ENCODE data around the gene TP53AIP1.
A peak's percentile ranks its signal among the peaks of the same experiment; 100 is the strongest.

Gene TP53AIP1

DNA sequence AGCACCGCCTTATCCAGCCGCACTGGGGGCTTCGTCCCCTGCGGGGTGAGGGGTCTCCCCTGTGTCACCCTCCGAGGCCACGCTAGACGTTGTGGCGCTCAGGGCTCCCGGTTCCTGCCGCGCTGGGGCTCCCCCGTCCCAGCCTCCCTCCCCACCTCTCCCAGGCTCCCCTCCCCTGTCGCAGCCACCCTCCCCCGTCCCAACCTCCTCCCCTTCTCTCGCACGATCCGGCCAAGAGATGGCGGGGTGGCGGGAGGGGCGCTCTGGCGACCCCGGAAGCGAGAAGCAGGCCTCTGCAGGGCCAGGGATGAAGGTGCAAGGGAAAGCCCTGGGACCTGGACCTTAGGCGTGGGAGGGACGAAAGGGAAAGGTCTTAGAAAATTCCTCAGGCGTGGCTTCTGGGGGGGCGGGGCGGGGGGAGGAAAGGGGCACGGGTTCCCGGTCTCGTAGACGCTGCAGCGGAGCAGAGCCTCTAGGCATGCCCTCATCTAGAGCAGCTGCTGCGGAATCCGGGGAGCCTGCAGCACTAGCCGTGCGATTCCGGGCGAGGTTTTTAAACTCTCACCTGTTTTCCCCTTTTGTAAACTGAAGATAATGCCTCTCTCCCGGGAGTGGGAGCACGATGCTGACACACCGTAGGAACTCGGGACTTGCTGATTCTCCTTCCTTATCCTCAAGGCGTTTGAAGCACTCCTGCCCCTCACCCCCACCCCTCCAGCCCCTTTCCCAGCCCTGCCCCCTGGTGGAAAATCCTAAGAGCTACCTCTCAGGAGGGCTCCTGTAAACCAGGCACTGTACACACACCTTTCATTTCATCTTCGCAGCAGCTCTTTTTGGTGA is 37.1 kb downstream of the TP53AIP1 start:
- no peak for DNase-seq (ENCODE audit: low read depth)

- no peak for DNase-seq (ENCODE audit: low read depth)
Observed at GRCh38 chr11:128904656-128905344, 37.9 kb downstream of the TP53AIP1 start.

GRCh38 chr11:128904303-128904655 is 38.4 kb downstream of the TP53AIP1 start:
- no peak for DNase-seq (ENCODE audit: low read depth)

- no peak for DNase-seq (ENCODE audit: low read depth)
Observed at GRCh38 chr11:128903248-128904061, 39.2 kb downstream of the TP53AIP1 start.

GRCh38 chr11:128902515-128903066 is 40.1 kb downstream of the TP53AIP1 start:
- DNase-seq (ENCODE audit: low read depth): peak; percentile 44

GRCh38 chr11:128901653-128902514 is 40.8 kb downstream of the TP53AIP1 start:
- no peak for DNase-seq (ENCODE audit: low read depth)

GRCh38 chr11:128900468-128900867 is 42.2 kb downstream of the TP53AIP1 start:
- no peak for DNase-seq (ENCODE audit: low read depth)

- DNase-seq (ENCODE audit: low read depth): no peak
Observed at GRCh38 chr11:128898580-128899344, 43.9 kb downstream of the TP53AIP1 start.

GRCh38 chr11:128897826-128898225 is 44.8 kb downstream of the TP53AIP1 start:
- DNase-seq (ENCODE audit: low read depth): no peak

GRCh38 chr11:128896356-128896755 is 46.3 kb downstream of the TP53AIP1 start:
- DNase-seq (ENCODE audit: low read depth): no peak

GRCh38 chr11:128895526-128895925 is 47.1 kb downstream of the TP53AIP1 start:
- DNase-seq (ENCODE audit: low read depth): no peak

DNA sequence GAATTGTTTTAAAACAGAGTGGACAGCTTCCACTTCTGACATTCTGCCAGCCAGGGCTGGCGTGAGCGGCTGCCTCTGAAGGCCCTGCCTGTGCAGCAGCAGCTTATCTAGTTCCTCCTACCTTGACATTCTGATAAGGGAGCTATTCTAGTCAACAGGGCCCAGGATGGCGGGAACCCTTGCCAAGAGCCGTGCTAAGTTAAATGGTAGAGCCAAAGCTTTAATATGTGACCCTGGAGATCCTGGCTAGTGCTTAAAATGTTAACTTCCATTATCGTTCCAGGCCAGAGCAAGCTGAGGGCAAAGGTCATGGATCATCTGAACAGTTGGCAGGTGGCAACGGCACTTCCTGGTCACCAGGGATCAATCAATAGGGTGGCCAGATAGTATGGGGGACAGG is 48.0 kb downstream of the TP53AIP1 start:
- DNase-seq (ENCODE audit: low read depth): no peak

GRCh38 chr11:128894286-128894681 is 48.4 kb downstream of the TP53AIP1 start:
- DNase-seq (ENCODE audit: low read depth): no peak

DNA sequence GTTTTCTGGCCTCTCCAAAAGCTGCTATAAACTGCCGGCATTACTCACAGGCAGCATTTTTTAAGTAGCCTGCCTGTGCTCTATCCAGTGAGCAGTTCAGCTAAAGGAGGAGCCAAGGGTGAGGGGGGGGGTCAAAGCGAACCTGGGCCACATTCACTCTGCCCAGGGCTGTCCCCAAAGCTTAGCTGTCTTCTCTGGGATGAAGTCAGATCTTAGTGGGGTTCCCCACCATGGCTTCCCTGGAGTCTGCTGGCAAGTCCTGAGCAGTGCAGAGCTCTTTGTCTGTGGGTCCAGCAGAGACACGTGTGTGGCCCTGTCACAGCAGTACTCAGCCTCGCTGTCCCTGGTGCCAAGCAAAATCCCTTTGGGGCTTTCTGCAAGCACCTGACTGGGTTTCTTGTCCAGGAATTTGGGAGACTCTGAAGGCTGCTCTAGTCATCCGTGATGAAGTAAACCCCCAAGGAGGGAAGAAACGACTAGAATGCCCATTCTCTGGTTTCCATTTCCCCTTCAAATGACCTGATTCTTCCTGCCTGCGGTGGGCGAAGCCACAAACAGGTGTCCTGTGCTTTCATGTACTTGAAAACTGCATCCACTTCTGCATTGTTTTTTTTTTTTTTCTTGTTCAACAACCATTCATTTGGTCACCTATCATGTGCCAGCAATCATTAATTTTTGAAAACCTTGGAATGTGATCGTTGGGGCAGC is 48.9 kb downstream of the TP53AIP1 start:
- no peak for DNase-seq (ENCODE audit: low read depth)

DNA sequence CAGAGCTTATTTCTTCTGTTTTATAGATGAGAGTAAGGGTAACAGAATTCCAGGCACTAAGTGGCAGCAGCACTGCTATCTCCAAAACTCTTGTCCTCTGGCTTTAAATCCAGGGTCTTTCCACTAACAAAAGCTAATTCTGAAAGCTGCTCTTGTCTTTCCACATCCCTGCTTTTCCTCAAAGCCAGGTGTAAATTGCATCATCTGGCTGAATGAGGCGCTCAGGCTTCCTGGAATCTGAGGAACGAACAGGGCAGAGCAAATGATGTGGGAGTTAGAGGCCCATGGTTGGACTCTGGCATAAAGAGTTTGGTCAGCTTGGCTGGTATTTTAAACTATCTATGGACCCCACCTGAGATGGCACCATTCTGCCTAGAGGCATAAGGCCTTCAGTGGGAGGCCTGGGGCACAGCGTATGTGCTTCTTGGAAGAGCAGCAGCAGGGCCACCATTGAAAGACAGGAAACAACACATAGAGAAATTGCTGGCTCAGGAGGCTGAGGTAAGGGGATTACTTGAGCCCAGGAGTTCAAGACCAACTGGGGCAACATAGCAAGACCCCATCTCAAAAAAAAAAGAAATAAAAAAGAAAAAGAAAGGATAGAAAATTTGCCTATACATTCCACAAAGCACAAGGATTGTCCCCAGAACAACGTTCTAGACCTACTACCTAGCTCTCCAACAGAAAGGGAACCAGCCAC is 49.7 kb downstream of the TP53AIP1 start:
- DNase-seq (ENCODE audit: low read depth): no peak

DNA sequence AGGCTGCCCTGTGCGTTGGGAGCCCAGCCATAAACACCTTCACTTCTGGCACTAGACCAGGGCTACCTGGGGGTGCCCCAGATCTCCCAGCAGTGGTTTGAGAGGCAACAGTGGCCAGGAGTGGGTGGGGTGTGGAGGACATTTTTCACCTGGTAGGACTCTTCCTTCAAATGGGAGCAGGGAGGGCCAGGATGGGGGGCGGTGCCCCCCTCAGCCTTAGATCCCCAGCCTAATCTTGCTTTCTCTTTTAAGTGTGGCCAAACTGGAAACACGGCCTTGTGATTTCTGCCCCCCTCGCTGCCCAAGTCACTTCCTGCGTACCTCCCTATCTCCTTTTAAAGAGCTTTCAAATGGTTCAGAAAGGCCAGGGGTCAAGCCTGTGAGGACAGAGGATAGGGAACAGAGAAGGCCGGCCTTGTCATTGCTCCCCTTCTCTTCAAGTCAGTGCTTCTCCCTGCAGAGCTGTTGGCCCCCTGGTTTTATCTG is 50.7 kb downstream of the TP53AIP1 start:
- no peak for DNase-seq (ENCODE audit: low read depth)

GRCh38 chr11:128890543-128891368 is 51.9 kb downstream of the TP53AIP1 start, which contains the start of gene KCNJ5:
TSS of gene KCNJ5 (plus strand) at chr11:128891356. CDS start at chr11:128911274, 19,918 bp downstream.
- DNase-seq (ENCODE audit: low read depth): no peak

DNA sequence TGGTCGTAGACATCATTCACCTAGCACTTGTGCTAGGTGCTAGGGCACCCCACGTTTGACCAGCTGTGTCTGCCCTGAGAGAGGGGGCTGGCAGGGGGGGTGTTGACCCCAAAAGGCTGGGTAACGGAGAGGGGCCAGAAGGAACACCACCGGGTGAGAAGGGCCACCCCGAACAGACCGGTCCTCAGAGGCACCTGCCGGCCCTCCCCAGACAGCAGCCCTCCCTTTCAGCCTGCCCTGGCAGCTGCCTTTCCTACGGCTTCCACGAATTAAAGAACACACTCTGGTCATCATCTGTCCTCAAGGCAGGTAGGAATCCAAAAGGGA is 52.5 kb downstream of the TP53AIP1 start:
- no peak for DNase-seq (ENCODE audit: low read depth)
